Activated CD8-positive, alpha-beta memory T cell treated with anti-CD3 and anti-CD28 coated beads for 24 hours (primary cell): Measurements from ENCODE around the gene ATP2C1.
"Not testable (repeated sequence)": the region's sequence is repeated elsewhere in the genome, so short reads cannot be mapped to it uniquely, and the experiment has no call there.

ENCODE experiments used
- DNase-seq: peaks from one replicate; pipeline ENCODE4 v3.0.0-alpha.2; 2020

ATP2C1 gene

GRCh38 chr3:130991126-130991525 is 97.2 kb downstream of the ATP2C1 start:
- DNase-seq: no peak

GRCh38 chr3:130992344-130992743 is 98.5 kb downstream of the ATP2C1 start:
- DNase-seq: no peak

DNA sequence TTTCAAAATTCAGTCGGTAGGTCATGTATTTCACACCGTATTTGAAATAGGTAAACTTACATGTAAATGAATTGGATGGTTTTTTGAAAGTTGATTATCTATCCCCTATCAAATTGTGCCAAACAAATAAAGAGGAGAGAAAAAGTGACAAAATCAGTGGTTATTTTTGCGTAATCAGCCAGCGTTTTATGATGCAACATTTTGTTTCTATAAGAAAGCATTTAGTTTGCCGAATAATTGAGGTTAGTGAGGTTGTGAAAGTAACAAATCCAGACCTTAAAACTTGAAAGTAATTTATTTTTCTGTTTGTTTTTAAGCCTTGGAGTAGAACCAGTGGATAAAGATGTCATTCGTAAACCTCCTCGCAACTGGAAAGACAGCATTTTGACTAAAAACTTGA is 103.4 kb downstream of the ATP2C1 start:
- no peak for DNase-seq

GRCh38 chr3:131001071-131001470 is 107.2 kb downstream of the ATP2C1 start:
- DNase-seq: no peak

GRCh38 chr3:131004603-131005002 is 110.7 kb downstream of the ATP2C1 start:
- no peak for DNase-seq

DNA sequence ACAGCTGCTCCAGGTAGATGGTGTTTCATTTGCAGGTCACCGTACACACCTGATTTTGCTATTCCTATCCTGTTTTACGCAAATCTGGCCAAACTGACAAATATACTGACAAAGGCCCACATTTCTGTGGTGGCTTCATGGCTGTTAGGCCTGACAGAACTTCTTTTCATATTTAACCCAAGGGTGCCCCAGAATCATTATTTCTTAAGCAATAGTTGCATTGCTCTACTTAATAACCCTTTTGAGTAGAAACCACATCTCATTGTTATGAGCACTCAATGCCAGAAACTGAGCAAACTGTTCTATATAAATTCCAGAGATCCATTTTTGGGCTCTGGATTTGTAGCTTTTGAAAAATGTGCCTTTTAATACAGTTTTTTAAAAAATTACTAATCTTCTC is 113.4 kb downstream of the ATP2C1 start:
- DNase-seq: no peak

- DNase-seq: no peak
These were observed 113.9 kb downstream of the ATP2C1 start for GRCh38 chr3:131007782-131008181.

DNA sequence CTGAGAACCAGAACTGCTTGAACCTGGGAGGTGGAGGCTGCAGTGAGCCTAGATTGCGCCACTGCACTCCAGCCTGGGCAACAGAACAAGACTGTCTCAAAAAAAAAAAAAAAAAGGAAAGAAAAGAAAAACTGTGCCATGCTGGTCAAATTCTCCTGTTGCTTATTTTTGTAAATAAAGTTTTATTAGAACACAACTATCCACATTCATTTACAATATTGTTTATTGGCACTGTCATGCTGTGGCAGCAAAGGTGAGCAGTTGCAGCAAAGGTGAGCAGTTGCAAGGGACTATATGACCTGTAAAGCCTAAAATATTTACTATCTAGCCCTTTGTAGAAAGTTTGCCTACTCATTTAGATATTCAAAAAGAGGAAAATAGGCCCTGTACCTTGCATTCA is 114.4 kb downstream of the ATP2C1 start:
- DNase-seq: no peak

- DNase-seq: no peak
These were observed 115.8 kb downstream of the ATP2C1 start for GRCh38 chr3:131009698-131010097.

GRCh38 chr3:131018970-131019369 is 125.1 kb downstream of the ATP2C1 start:
- no peak for DNase-seq

GRCh38 chr3:131020122-131020693 is 126.3 kb downstream of the ATP2C1 start:
- no peak for DNase-seq

DNA sequence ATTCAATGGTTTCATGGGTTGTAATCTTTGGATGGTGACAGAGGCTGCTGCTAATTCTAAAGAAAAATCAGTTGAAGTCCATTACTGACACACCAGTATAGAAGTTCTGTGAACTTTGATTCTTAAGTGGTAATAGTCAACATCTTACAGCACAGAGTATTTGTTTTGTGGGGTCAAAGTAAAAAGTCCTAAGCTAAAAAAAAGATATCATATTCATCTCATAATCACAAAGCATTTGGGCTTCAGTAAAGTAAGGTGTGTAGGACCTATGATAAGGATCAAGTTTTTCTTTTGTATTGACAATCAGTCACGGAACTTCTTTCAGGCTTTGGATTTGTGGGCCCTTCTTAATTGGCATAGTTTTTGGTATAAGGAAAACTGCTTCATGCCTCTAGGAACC is 131.7 kb downstream of the ATP2C1 start:
- no peak for DNase-seq

GRCh38 chr3:131026321-131027151 is 132.7 kb downstream of the ATP2C1 start, which contains the start of the genes ASTE1 and NEK11:
TSS of gene ASTE1 (minus strand) at chr3:131026825. CDS start at chr3:131025306, 1,519 bp downstream.
TSS of gene NEK11 (plus strand) at chr3:131026877. CDS start at chr3:131029709, 2,832 bp downstream.
- DNase-seq: peak; percentile 93

DNA sequence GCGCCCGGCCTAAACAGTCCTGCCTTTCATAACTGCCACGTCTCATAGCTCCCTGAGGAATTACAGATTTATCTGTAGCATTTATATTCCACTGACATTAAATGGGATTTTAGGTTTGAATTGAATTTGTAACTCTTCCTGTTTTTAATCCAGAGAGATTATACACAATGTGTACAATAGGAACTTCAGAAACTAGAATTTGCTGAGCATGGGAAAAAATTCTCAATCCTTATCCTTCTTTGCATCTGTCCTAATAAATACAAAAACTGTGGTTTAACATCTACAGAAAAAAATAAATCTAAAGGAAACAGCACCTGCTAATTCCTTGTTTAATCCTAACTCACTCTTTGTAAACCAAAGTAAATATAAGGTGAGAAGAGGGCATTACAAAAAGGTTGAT is 135.0 kb downstream of the ATP2C1 start:
- DNase-seq: no peak

- no peak for DNase-seq
These were observed 137.8 kb downstream of the ATP2C1 start for GRCh38 chr3:131031660-131032059.

- DNase-seq: no peak
These were observed 139.7 kb downstream of the ATP2C1 start for GRCh38 chr3:131033480-131034080.

DNA sequence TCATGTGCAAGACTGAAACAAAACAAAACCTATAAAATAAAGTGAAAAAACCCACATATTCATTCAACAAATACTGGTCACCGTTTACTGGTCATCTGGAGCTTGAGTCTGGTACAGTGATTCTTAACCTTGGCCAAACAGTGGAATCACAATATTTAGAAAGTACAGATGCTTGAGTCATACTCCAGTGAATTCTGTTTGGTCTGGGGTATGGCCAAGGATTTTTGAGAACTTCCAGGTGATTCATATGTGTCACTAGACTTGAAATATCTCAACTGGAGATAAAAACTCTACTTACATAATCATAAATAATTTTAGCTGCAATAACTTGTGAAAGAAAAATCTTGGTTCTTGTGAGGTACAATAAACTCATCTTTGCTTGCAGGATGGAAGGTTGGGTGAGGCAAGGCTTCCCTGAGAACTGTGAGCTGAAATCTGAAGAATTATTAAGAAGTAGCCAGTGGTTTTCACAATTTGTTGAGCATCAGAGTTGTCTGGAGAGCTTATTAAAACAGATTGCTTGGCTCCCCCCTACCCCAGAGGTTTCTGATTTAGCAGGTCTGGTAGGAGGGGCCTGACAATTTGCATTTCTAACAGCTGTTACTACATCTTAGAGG is 142.4 kb downstream of the ATP2C1 start:
- no peak for DNase-seq

GRCh38 chr3:131036986-131037385 is 143.1 kb downstream of the ATP2C1 start:
- no peak for DNase-seq

- no peak for DNase-seq
These were observed 144.4 kb downstream of the ATP2C1 start for GRCh38 chr3:131038326-131038725.

GRCh38 chr3:131042271-131042985 is 148.5 kb downstream of the ATP2C1 start:
- not testable (repeated sequence) for DNase-seq

DNA sequence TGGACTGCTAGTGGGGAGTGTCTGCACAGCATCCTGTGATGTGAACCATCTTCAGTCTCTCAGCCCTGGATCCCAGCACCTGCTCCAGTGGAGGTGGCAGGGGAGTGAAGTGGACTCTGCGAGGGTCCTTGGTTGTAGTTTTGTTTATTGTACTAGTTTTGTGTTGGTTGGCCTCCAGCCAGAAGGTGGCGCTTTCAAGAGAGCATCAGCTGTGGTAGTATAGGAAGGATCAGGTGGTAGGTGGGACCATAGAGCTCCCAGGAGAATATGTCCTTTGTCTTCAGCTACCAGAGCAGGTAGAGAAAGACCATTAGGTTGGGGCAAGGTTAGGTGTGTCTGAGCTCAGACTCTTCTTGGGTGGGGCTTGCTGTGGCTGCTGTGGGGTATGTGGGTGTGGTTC is 153.7 kb downstream of the ATP2C1 start:
- DNase-seq: no peak

DNA sequence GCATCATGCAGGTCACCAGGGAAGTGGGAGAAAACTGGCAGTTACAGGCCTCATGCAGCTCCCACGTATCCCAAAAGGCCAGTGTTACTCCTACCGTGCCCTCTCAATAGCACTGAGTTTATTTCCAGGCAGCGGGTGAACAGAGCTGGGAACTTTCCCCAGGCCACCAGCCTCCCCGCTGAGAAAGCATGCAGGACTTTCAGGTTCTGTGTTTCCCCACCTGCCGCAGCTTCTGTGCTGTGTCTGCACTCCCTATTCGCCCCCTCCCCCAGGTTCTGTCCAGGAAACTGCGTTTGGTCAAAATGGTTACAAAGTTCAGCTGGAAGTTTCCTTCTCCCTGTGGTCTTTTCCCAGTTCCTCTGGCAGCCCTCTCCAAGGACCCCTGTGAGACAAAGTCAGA is 154.1 kb downstream of the ATP2C1 start:
- DNase-seq: no peak

GRCh38 chr3:131050001-131050400 is 156.1 kb downstream of the ATP2C1 start:
- DNase-seq: no peak
